IPS-20b (cell line): ENCODE results near the gene EDARADD.
A peak's percentile ranks its signal among the peaks of the same experiment; 100 is the strongest.
"Not testable (repeated sequence)": the region's sequence is repeated elsewhere in the genome, so short reads cannot be mapped to it uniquely, and the experiment has no call there.

Source experiments
- H3K27ac ChIP-seq: one replicate; pipeline ENCODE4 v1.5.1; 2013; ENCODE audit warnings: low read length
- H3K27me3 ChIP-seq: 2 replicates; pipeline ENCODE4 v1.6.1; 2013; ENCODE audit warnings: mild to moderate bottlenecking, low read length, inconsistent platforms; ENCODE audit not compliant: insufficient read depth
- H3K36me3 ChIP-seq: 2 replicates; pipeline ENCODE4 v1.6.1; 2013; ENCODE audit warnings: low read depth, mild to moderate bottlenecking, inconsistent platforms, low read length, moderate library complexity; ENCODE audit not compliant: insufficient read depth
- H3K4me1 ChIP-seq: 2 replicates; pipeline ENCODE4 v1.6.1; 2013; ENCODE audit warnings: mild to moderate bottlenecking, control low read depth, inconsistent platforms, low read length, moderate library complexity; ENCODE audit not compliant: insufficient read depth
- H3K4me3 ChIP-seq: 2 replicates; pipeline ENCODE4 v1.5.1; 2013; ENCODE audit warnings: mild to moderate bottlenecking, low read length, inconsistent platforms
- H3K9ac ChIP-seq: 2 replicates; pipeline ENCODE4 v1.6.1; 2013; ENCODE audit warnings: low read depth, mild to moderate bottlenecking, inconsistent platforms, low read length, moderate library complexity
- H3K9me3 ChIP-seq: 2 replicates; pipeline ENCODE4 v1.6.1; 2013; ENCODE audit warnings: mild to moderate bottlenecking, low read depth, low read length, inconsistent platforms; ENCODE audit not compliant: insufficient read depth

EDARADD gene

GRCh38 chr1:236494082-236494481 is 100.0 kb downstream of the EDARADD start:
- H3K27me3 ChIP-seq: no peaks in the 10 kb centered on the region
- H3K9ac ChIP-seq: no peak overlapping the region
- no peaks in the 10 kb centered on the region for H3K9me3 ChIP-seq
- peaks cover 5% of the 10 kb centered on the region; the same call in 1 of the 2 replicates for H3K4me1 ChIP-seq
- H3K36me3 ChIP-seq: no peaks in the 10 kb centered on the region
- H3K27ac ChIP-seq: no peak overlapping the region
- H3K4me3 ChIP-seq: no peak overlapping the region

- Histone ChIP-seq H3K9me3 (no peaks in the 10 kb centered on the region), H3K36me3 (no peaks in the 10 kb centered on the region), H3K9ac (no peak overlapping the region), H3K27ac (no peak overlapping the region), H3K4me3 (no peak overlapping the region), H3K4me1 (peaks cover 5% of the 10 kb centered on the region; the same call in 1 of the 2 replicates), H3K27me3 (no peaks in the 10 kb centered on the region)
Measured at GRCh38 chr1:236494586-236495466, 100.7 kb downstream of the EDARADD start.

GRCh38 chr1:236495467-236496112 is 101.5 kb downstream of the EDARADD start:
- no peaks in the 10 kb centered on the region for H3K9me3 ChIP-seq
- no peak overlapping the region for H3K27ac ChIP-seq
- H3K36me3 ChIP-seq: no peaks in the 10 kb centered on the region
- no peaks in the 10 kb centered on the region for H3K27me3 ChIP-seq
- peaks cover 5% of the 10 kb centered on the region; the same call in 1 of the 2 replicates for H3K4me1 ChIP-seq
- no peak overlapping the region for H3K4me3 ChIP-seq
- H3K9ac ChIP-seq: no peak overlapping the region

GRCh38 chr1:236497908-236498307 is 103.8 kb downstream of the EDARADD start:
- Histone ChIP-seq H3K9ac (no peak overlapping the region), H3K4me1 (peaks cover 5% of the 10 kb centered on the region; the same call in 1 of the 2 replicates), H3K27me3 (no peaks in the 10 kb centered on the region), H3K4me3 (no peak overlapping the region), H3K9me3 (no peaks in the 10 kb centered on the region), H3K27ac (no peak overlapping the region), H3K36me3 (no peaks in the 10 kb centered on the region)

DNA sequence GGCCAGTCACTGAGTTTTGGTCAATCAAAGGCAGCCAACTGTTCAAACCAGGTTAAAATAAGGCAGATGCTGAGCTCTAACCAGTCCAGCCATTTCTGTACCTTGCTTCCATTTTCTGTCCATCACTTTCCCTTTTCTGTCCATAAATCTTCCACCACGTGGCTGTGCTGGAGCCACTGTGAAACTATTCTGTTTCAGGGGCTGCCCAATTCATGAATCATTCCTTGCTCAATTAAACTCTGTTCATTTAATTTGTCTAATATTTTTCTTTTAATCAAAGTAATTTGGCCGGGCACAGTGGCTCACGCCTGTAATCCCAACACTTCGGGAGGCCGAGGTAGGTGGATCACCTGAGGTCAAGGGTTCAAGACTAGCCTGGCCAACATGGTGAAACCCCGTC is 107.0 kb downstream of the EDARADD start:
- no peaks in the 10 kb centered on the region for H3K27me3 ChIP-seq
- H3K9me3 ChIP-seq: no peaks in the 10 kb centered on the region
- H3K4me1 ChIP-seq: peaks cover 3% of the 10 kb centered on the region; the same call in 1 of the 2 replicates
- no peak overlapping the region for H3K4me3 ChIP-seq
- H3K27ac ChIP-seq: no peak overlapping the region
- no peaks in the 10 kb centered on the region for H3K36me3 ChIP-seq
- H3K9ac ChIP-seq: no peak overlapping the region

- peaks cover 3% of the 10 kb centered on the region; the same call in 1 of the 2 replicates for H3K4me1 ChIP-seq
- no peak overlapping the region for H3K27ac ChIP-seq
- H3K4me3 ChIP-seq: peak overlapping the region; percentile 59; the same call in 1 of the 2 replicates
Measured at GRCh38 chr1:236502579-236502971, 108.5 kb downstream of the EDARADD start.

DNA sequence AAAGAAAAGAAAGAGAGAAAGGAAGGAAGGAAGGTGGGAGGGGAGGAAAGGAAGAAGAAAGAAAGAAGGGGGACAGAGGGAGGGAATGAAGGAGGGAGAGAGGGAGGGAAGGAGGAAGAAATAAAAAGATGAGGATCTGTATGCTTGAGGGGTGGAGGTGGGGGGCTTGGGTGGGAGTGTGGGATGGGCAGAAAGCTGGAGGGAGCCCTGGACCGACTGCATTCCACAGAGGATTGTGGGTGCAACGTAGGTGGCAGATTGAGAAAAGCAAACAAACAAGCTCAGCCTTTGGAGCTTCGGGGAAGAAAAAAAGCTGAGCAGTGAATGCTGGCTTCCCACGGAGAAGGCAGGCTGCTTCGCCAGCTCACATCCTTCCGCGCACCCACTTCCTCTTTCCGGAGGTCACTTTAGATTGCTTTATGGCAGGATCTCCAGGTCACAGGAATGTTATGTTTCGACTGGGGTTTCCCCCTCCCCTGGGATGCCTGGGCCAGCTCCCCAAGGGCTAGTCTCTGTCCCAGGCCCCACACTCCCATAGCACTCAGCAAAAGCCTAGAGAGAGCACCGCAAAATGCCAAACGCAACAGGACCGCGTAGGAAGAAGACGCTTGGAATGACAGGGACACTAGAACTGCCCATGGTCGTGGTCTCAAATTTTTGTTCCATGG is 109.0 kb downstream of the EDARADD start:
- no peaks in the 10 kb centered on the region for H3K27me3 ChIP-seq
- H3K4me3 ChIP-seq: peak overlapping the region; percentile 59
- H3K27ac ChIP-seq: peak overlapping the region; percentile 8
- H3K9me3 ChIP-seq: no peaks in the 10 kb centered on the region
- H3K4me1 ChIP-seq: peaks cover 3% of the 10 kb centered on the region; the same call in 1 of the 2 replicates
- no peaks in the 10 kb centered on the region for H3K36me3 ChIP-seq
- H3K9ac ChIP-seq: peak overlapping the region; percentile 62; the same call in 1 of the 2 replicates

More at GRCh38 chr1:236502579-236502971, 108.5 kb downstream of the EDARADD start:
- Histone ChIP-seq H3K9ac (no peak overlapping the region), H3K27me3 (no peaks in the 10 kb centered on the region), H3K9me3 (no peaks in the 10 kb centered on the region), H3K36me3 (no peaks in the 10 kb centered on the region)

DNA sequence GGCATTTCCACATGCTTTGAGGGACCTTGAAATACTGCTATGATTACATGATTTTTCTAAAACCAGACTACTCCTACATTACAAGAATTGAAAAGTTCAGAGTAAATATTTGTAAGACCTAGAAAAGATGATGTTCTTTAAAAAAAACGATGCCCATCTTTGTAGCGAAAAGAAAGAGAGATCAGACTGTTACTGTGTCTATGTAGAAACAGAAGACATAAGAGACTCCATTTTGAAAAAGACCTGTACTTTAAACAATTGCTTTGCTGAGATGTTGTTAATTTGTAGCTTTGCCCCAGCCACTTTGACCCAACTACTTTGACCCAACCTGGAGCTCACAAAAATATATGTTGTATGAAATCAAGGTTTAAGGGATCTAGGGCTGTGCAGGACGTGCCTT is 110.3 kb downstream of the EDARADD start:
- H3K4me1 ChIP-seq, H3K36me3 ChIP-seq, H3K9me3 ChIP-seq, H3K27me3 ChIP-seq, H3K27ac ChIP-seq, H3K9ac ChIP-seq, H3K4me3 ChIP-seq: not testable (repeated sequence)

GRCh38 chr1:236507022-236507700 is 113.1 kb downstream of the EDARADD start:
- Histone ChIP-seq H3K36me3 (no peaks in the 10 kb centered on the region), H3K27ac (no peak overlapping the region), H3K4me1 (peaks cover 3% of the 10 kb centered on the region; the same call in 1 of the 2 replicates), H3K4me3 (no peak overlapping the region), H3K27me3 (no peaks in the 10 kb centered on the region), H3K9ac (no peak overlapping the region), H3K9me3 (no peaks in the 10 kb centered on the region)

- H3K9ac ChIP-seq: no peak overlapping the region
- no peaks in the 10 kb centered on the region for H3K36me3 ChIP-seq
- no peak overlapping the region for H3K4me3 ChIP-seq
- no peaks in the 10 kb centered on the region for H3K4me1 ChIP-seq
- H3K27ac ChIP-seq: no peak overlapping the region
- H3K27me3 ChIP-seq: no peaks in the 10 kb centered on the region
- no peaks in the 10 kb centered on the region for H3K9me3 ChIP-seq
Measured at GRCh38 chr1:236508593-236509027, 114.5 kb downstream of the EDARADD start.

DNA sequence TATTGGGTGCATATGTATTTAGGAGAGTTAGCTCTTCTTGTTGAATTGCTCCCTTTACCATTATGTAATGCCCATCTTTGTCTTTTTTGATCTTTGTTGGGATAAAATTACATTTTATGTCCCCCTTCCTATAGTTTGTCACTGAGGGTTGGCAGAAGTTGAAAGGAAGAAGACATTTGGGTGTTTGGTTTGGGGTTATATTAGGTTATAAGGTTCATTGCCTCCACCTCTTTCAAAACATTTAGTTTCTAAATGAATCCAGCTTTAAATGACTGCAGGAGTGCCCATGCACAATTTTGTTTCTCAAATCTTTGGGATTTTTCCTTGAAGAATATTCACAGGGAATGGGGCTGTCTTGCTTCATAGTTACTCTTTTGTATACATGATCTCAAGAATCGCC is 115.1 kb downstream of the EDARADD start:
- Histone ChIP-seq H3K9ac (no peak overlapping the region), H3K27ac (no peak overlapping the region), H3K27me3 (no peaks in the 10 kb centered on the region), H3K4me1 (no peaks in the 10 kb centered on the region), H3K4me3 (no peak overlapping the region), H3K9me3 (no peaks in the 10 kb centered on the region), H3K36me3 (no peaks in the 10 kb centered on the region)
